Fibroblast of skin of left biceps (primary cell): ENCODE data around the gene SDHC.
"Not testable (repeated sequence)": the region's sequence is repeated elsewhere in the genome, so short reads cannot be mapped to it uniquely, and the experiment has no call there.

ENCODE experiments used
- DNase-seq, 2 experiments: peaks; one replicate each; pipeline ENCODE4 v3.0.0-alpha.2; 2013; ENCODE audit warnings: low read depth in 2 of 2

Gene SDHC

DNA sequence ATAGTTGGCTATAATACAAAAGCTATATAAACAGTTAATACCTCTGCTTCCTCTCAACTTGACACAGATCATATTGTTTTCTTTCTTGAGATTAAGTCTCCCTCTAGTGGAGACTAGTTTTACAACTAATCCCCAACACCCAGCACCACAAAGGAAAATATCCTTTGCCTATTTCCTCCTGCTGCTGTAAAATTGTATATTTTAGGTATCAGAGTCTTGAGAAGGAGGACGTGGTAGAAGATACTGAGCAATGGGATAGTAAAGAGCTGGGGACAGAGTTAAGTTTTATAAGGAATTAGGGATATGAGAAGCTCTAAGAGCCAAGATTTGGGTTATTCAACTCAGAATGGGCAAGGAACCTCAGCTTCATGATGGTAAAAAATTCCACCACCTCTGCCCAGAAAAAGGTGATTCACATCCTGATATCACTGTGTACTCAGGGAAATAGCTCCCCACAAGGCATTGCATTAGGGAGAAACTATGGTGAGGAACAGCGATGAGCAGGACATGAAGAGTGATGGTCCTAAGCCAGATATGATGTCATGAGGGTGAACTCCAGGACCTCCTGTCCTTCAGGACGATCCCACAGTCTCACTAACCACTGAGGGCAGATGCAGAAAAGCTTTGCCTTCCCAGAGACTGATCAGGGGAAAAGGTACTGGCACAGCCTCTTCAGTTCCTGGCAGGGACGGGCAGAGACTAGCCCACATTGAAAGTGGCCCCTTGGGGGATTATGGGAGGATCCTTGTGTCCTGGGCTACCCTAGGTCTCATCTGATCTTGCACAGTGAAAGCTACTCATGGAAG, 68.2 kb downstream of the SDHC start:
- peak in 1 of 2 experiments; percentile 26 for DNase-seq

- DNase-seq: no peak
Measured at GRCh38 chr1:161388639-161389038, 74.5 kb downstream of the SDHC start.

- not testable (repeated sequence) for DNase-seq
Measured at GRCh38 chr1:161389158-161389557, 75.0 kb downstream of the SDHC start.

- DNase-seq: peak; percentile 96 to 97
Measured at GRCh38 chr1:161389691-161390558, 75.7 kb downstream of the SDHC start.

GRCh38 chr1:161390559-161390858, 76.3 kb downstream of the SDHC start:
- DNase-seq: peak in 1 of 2 experiments; percentile 4

DNA sequence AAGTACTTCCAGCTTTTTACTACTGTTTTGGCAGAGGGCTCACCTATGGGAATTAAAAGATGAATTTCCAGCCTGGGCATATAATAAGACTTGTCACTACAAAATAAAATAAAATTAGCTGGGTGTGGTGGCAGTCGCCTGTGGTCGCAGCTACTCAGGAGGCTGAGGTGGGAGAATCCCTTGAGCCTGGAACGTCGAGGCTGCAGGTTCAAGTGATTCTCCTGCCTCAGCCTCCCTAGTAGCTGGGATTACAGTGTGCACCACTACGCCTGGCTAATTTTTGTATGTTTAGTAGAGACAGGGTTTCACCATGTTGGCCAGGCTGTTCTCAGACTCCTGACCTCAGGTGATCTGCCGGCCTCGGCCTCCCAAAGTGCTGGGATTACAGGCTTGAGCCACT, 77.0 kb downstream of the SDHC start:
- not testable (repeated sequence) for DNase-seq

DNA sequence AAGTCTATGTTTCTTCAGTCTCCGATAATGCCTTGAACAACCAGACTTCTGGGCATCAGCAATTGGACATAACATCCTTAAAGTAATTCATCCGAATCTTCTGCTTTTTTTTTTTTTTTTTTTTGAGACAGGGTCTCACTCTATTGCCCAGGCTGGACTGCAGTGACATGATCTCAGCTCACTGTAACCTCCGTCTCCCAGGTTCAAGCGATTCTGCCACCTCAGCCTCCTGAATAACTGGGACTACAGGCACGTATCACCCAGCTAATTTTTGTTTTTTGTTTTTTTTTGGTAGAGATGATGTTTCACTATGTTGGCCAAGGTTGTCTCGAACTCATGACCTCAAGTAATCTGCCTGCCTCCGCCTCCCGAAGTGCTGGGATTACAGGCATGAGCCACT, 77.4 kb downstream of the SDHC start:
- DNase-seq: no peak

DNA sequence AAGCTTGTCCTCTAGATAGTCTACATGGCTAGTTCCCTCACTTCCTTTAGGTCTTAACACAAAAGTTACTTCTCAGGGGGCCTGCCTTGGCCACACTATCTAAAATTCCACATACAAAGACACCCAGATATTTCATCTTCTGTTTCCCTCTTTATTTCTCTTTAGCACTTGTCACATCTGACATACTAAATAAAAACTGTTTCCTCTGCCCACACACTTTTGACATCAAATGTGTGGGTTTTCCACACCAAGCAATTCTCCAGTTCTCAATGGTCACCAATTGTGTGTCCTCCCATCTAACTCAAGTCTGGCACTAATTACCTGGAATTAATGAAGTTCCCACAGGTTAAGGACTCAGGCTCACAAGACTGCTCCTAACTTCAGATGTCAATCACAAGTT, 79.0 kb downstream of the SDHC start:
- no peak for DNase-seq

DNA sequence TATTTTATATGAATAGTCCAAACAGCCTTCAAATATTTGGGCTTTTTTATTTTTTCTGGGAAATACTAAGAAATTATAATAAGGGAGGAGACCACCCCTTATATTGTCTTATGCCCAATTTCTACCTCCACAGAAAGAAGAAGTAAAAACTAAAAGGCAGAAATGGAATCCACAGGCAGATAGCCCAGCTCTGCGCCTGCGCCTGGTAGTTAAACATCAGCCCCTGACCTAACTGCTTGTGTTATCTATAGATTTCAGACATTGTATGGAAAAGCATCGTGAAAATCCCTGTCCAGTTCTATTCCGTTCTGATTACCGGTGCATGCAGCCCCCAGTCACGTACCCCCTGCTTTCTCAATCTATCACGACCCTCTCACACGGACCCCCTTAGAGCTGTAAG, 82.9 kb downstream of the SDHC start:
- not testable (repeated sequence) for DNase-seq

GRCh38 chr1:161398900-161399256, 84.7 kb downstream of the SDHC start:
- DNase-seq: no peak

- DNase-seq: peak; percentile 83
Measured at GRCh38 chr1:161399257-161399998, 85.2 kb downstream of the SDHC start.

DNA sequence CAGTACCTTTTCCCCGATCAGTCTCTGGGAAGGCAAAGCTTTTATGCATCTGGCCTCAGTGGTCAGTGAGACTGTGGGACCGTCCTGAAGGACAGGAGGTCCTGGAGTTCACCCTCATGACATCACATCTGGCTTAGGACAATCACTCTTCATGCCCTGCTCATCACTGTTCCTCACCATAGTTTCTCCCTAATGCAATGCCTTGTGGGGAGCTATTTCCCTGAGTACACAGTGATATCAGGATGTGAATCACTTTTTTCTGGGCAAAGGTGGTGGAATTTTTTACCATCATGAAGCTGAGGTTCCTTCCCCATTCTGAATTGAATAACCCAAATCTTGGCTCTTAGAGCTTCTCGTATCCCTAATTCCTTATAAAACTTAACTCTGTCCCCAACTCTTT, 88.3 kb downstream of the SDHC start:
- DNase-seq: no peak

DNA sequence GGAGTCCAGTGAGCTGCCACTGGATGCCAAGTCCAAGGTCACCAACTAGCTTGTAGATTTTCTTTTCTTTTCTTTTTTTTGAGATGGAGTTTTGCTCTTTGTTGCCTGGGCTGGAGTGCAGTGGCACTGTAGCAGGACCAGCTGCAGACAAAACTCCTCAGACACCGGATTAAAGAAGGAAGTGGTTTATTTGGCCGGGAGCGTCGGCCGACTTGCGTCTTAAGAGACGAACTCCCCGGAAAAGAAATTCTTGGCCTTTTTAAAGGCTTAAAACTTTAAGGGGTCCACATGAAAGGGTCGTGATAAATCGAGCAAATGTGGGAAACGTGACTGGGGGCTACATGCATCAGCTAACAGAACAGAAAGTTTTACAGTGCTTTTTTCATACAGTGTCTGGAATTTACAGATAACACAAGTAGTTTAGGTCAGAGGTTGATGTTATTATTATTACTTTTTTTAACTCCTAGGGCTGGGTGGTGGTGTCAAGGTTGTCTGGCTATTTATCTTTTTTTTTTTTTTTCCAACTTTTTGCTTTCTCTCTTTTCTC, 89.9 kb downstream of the SDHC start:
- DNase-seq: no peak

DNA sequence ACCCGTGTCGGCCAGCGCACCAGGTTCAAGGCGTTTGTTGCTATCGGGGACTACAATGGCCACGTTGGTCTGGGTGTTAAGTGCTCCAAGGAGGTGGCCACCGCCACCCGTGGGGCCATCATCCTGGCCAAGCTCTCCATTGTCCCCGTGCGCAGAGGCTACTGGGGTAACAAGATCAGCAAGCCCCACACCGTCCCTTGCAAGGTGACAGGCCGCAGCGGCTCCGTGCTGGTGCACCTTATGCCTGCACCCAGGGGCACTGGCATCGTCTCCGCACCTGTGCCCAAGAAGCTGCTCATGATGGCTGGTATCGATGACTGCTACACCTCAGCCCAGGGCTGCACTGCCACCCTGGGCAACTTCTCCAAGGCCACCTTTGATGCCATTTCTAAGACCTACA, 92.4 kb downstream of the SDHC start:
- not testable (repeated sequence) for DNase-seq

DNA sequence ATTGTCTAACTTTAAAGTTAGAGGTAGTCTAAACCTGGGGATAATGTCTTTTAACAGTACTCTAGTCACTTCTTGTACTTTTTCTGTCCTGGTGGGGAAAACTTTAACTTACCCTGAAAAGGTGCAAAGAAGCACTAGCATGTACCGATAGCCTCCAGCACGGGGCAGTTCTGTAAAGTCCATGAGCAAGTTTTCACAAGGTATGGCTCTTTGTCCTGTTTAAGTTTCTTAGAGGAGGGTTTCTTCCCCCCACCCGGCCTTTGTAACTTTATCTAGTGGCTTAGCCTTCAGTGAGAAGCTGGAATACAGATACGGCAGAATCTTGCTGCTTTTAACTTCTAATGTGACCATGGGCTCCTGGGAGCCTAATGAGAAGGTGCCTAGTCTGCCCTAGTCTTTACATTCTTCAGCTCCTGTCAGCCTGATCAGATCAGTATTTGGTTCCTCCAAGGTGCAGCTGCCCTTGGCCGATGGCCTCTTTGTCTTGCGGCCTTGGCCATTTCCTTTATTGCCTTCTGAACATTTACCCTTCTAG, 93.3 kb downstream of the SDHC start:
- DNase-seq: no peak

GRCh38 chr1:161408429-161409052, 94.4 kb downstream of the SDHC start:
- DNase-seq: no peak

DNA sequence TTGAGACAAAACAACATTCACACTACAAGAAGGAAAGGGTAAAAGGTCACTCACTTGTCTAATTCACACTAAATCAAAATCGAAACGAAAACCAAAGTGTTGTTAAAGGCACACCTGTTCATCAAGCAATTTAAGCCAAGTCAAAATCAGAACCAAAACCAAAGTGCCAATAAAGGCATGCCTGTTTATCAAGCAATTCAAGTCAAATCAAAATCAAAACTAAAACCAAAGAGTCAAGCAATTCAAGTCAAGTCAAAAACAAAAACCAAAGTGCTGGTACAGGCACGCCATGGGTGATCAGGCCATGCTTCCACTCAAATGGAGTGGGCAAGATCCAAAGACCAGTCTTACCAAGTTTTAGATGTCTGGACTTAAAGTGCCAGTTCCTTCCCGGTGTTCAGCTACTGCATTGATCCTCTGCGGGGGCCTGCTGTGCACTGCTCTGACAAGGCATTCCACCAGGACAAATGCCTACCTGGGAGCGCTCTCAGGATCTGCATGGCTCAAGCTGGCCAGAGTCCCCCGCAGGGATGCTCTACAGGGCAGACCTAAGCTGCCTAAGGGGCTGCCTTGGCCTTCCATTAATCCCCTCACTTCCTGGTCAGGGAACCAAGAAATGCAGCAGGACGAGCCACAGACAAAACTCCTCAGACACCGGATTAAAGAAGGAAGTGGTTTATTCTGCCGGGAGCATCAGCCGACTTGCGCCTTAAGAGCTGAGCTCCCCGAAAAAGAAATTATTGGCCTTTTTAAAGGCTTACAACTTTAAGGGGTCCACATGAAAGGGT, 95.9 kb downstream of the SDHC start:
- DNase-seq: not testable (repeated sequence)

DNA sequence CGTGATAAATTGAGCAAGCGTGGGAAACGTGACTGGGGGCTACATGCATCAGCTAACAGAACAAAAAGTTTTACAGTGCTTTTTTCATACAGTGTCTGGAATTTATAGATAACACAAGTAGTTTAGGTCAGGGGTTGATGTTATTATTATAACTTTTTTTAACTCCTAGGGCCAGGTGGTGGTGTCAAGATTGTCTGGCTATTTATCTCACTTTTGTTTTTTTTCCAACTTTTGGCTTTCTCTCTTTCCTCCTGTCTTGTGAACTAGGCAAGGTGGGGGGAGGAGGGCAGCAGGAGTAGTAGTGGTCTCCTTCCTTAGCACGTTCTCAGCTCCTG, 96.4 kb downstream of the SDHC start:
- not testable (repeated sequence) for DNase-seq
